NAMALWA (cell line): Measurements from ENCODE around the gene LMX1B.
"Not testable (repeated sequence)": the region's sequence is repeated elsewhere in the genome, so short reads cannot be mapped to it uniquely, and the experiment has no call there.

Experiments
- DNase-seq: peaks from one replicate; pipeline ENCODE4 v3.0.0-alpha.2; 2015; ENCODE audit warnings: low spot score

LMX1B gene

DNA sequence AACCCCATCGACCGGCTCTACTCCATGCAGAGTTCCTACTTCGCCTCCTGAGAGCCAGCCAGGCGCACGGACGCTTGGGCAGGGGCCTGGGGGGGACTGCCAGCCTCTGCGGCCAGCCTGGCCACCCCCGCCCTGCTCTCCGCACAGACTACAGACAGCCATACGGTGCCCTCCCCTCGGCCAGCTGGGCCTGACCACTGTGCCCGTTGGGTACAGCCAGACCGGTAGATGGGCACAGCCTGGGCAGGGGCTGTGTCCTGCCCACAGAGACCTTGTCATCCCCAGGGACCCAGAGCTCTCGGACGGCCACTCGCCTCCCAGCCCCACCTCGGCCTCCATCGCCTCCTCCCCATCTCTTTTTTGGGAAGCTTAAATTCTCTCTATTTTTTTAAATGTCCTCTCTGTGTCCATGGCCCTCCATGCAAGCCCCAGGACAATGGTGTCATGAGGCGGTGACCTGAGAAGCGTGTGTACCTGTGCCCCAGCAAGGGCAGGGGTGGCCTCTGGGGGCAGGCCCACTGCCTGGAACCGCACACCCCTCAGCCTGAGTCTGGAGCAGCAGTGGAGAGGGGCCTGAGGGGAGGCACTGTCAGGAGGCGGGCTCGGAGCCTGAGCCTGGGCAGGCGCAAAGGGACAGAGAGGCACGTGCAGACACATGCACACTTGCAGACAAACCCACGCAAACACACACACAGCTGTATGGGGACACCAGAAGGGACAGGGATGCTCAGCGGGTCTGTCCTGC lies 82.8 kb downstream of the LMX1B start:
- DNase-seq = no peak

DNA sequence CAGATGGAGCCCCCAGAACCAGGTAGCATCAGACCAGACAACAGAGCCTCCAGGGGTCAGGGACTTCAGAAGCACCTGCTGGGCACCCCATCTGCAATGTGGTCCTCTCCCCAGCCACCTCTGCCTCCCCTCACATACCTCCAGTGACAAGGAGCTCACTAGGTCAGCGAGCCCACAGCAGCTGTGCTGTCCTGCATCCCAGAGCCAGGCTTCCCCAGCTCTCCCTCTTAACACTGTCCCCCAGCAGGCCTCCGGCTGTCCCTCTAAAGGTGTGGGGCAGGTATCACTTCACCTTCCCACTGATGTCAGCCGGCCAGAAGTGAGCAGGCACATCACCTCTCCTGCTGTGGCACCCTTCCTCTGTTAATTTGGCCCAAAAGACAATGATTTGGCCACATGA lies 83.6 kb downstream of the LMX1B start:
- DNase-seq = no peak

DNA sequence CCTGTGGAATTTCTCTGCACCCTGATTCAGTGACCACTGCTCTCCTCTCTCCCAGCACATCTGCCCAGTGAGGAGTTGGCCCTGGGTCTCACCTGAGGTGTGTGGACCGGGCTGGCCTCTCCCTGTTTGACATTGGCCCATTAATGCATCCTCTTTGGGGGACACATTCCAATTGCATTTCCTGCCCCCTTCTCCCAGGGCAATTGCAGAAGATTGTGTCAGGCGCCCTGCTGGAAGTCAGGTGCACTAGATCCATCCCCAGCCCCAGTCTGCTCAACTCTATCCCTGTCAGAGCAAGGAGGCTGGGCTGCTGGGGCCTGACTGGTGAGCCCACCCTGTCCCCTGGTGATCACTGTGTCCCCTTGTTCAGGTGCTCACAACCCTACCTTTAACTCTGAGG lies 84.5 kb downstream of the LMX1B start:
- DNase-seq = no peak

DNA sequence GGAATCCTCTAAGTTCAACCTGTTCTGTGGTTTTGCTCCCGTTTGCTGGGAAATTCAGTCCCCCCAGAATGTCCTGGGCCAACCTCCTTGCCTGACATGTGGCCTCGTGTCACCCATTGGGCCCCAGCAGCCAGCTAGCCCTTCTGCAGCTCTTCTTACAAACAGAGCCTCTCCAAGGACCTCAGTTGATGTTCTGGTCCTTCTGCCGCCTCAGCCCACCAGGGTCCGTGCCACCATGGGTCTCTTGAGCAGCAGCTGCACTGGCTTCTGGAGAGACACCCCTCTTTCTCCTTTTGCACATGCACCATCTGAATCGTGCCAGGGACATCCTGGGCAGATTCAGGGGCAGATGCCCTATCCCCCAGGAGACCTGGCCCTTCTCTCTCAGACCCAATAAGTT lies 85.0 kb downstream of the LMX1B start:
- no peak for DNase-seq

DNA sequence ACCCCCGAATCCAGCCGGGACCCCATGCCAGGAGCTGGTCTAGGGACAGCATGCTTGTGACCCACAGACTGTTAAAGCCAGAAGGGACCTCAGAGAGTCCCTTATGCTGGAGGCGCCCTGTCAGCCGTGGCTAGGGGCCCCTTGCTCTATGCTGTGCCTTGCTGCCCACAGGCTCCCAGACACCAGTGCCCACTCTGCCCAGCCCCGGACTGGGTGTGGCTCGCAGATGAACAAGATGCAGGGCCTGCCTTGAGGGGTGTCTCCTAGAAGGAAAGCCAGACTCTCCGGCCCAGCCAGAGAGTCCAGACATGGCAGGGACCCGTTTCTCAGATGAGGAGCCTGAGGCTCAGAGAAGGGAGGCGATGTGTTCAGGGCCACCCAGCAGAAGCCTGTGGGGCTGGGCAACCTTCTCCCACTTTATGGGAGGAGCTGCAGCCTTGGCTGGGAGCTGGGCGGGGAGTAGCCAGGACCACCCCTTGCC lies 85.7 kb downstream of the LMX1B start:
- no peak for DNase-seq

DNA sequence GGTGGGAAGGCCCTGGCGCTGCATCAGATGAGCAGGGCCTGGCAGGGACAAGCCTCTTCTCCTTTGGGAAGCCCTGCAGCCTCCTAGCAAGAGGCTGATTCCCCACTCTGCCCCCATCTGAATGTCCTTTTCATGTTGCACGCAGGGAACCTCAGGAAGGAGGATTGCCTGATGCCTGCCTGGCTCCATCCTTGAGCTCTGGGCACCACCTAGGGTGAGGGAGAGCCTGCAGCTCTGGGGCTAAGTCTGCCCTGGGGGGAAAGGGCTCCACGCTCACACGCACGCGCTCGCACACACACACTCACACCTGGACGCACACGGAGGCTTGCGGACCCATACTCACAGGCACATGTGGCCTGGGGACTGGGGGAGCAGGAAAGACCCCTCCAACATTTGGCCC lies 86.6 kb downstream of the LMX1B start:
- no peak for DNase-seq

DNA sequence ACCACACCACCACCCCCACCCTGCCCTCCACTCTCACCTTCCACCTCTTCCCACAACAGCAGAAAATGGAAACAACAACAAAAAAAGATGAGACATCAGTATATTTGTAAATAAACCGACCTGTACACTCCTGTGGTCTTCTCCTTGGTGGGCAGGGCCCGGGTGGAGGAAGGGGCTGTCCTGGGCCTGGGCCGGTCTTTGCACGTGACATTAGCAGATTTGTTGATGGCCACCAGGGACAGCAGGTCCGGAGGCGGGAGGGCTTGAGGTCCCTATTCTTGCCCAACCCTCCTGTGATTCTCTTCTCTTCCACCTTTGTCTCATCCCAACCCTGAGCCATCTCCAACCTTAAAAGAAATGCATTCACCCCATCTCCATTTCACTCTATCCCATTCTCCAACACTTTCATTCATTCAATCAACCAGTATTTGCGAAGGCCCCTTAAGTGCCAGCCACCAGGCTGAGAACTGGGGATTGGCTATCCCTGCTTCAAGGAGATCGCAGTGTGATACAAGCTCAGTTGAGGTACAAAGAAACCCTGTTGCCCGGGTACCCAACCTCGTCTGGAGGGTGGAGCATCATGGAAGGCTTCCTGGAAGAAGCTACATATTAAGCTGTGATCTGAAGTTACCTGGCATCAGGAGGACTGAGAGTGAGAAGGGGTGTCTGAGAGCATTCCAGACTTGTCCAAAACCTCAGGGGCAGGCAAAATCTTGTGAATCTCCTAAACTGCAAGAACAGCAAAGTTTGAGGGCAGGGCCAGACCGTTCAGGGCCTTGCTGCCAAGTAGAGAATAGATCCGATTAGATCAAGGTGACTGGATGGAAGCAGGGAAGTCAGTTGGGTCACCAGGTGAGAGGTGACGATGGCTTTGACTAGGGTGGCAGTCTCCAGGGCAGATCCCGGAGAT lies 87.4 kb downstream of the LMX1B start:
- DNase-seq = no peak

DNA sequence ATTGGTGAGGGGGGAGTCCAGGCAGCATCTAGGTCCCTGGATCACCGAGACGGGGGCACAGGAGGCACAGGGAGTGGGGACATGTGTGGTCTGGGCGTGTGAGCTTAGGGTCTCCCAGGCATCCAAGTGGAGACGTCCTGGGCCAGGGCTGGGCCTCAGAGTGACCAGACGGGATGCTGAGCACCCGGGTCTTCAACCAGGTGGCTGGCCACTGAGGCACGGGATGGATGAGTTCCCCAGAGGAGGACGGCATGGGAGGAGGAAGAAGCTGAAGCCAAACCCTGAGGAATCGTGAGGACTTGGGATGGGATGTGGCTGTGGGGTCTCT lies 88.0 kb downstream of the LMX1B start:
- DNase-seq = no peak

DNA sequence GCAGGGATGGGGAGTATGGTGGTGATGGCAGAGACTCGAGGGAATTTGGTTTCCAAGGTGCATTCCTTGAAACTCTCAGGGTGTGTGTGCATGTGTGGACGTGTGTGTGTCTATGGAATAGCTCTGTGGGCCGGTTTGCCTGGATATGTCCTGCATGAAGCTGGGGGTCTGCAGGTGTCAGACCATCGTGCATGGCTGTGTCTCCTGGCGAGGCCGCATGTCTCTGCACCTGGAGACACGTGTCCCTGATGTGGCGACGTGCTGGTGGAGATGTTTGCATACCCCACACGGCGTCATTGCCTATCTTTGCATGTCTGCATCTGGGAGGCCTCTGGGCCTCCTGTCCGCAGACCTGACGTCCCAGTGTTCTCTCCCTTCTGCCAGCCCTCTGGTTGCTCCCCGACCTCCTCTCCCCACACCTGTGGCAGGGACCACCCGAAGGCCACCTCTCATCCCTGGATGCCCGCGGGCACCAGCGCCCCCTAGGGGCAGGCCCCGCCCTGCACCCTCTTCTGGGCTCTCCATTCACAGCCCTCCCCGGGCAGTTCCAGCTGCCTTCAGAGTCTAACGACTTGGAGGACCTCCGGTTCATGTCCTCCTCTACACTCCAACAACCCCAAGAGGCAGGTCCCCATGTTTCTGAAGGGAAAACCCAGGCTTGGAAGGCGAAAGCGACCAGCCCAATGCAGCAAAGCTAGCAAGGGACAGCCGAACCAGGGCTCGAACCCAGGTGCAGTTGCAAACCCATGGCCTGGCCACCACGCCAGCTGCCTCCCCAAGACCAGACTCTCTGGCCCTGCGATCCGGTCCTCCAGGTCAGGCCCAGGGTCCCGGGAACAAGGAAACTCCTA lies 88.6 kb downstream of the LMX1B start:
- DNase-seq = peak; percentile 40

DNA sequence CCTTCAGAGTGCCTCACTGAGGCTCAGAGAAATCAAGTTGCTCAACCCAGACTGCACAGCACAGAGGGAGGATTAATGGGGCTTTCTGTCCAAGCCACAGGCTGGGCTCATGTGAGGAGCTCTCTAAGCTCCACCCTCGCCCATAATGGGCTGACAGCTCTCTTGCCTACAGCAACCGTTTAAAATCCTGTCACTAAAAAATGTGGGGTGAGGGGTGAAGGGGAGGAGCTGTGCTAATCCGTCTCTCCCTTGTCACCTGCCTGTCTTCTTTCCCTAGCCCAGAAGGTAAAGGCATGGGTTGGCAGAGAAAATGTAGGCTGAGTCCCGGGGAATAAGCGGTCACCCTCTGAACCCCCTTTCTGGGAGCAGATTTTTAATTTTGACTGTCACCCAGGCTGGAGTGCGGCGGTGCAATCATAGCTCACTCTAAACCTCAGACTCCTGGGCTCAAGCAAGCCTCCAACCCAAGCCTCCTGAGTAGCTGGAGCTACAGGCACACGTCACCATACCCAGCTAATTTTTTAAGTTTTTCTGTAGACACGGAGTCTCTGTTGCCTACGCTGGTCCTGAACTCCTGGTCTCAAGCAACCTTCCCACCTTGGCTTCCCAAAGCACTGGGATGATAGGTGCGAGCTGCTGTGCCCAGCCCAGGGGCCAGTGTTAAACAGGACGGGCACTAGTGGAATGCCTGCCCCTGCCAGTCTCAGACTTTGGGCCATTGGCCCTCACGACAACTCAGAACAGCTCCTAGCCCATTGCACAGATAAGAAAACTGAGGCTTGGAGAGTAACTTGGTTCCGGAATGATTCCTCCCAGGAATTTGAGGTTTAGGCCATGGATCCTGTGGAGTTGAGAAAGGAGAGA lies 89.5 kb downstream of the LMX1B start:
- no peak for DNase-seq

DNA sequence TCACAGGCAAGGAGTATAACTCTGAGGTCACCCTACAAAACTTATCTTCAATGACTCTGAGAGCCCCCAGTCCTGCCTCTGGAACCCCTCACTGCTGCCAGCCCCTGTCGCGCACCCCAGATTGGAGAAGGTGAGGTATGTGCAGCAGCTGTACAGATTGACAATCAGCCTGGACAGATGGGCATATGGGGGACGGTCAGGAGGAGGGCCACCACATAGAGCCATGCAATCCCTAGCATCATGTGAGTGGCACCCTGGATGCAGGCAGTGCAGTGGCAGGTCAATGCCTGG lies 90.1 kb downstream of the LMX1B start:
- DNase-seq = no peak

DNA sequence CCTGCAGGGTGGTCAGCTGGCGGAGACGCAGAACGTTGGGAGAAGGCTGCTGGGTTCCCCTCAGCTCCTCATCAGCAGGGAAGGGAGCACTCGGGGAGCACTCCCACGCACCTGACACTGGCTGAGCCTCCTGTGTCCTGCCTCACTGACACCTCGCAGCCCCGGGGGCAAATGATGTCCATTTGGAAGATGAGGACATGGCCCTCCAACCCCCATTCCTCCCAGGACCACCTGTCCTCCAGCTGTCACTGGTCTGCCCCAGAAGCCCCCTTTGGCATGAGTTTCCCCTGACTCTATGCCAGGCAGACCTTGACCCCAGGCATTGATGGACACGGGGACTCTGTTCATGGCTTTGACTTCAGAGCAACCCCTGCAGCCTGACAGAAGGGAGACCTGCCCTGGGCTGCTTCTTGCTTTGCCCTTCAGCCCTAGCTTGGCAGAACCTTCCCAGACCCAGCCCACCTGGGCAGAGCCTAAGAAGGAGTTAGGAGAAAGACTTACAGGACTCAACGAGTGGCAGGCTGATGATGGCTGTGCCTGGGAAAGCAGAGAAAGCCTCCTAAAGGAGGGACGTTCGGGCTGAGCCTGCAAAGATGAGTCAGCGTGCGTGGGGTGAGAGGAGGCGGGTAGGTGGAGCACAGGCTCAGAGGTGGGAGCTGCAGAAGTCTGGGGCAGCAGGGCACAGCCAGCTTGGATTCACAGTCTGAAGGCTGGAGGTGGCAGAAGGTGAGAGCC lies 90.6 kb downstream of the LMX1B start:
- no peak for DNase-seq

DNA sequence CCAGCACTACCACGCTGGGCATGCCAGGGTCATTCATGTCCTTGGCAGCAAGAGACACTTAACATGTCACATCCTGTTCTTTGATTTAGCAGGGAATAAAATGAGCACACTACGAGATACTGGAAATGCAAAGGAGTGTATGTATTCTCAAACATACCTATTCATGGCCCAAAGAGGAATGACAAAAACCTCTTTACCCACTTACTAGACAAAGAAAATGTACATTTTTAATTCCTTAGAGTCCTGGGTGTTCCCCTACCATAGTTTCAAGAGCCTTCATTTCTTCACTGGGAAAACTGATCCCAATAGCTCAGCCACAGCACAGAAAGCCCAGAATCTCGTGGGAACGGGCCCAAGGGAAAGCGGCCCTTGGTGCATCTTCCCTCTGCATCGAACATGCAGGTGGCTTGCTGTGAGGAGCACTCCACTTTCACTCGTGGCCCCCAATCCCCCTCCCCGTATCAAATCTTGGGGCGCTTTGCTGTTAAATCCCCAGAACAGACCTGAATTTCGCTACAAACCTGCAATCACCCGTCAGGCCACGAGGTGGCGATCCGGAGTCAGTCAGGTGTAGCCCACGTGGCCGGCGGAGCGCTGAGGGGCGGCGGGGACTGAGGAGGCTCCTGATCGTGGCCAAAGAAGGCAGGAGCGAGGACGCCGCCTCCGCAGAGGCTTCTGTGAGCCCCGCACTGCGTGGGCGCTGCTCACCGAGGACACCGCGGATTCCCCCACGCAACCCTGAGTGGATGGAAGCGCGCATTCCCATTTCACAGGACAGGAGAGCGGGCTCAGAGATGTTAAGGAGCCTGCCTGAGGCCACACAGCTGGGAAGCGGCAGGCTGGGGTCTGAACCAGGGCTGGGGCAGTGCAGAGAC lies 91.4 kb downstream of the LMX1B start:
- DNase-seq = peak; percentile 89

DNA sequence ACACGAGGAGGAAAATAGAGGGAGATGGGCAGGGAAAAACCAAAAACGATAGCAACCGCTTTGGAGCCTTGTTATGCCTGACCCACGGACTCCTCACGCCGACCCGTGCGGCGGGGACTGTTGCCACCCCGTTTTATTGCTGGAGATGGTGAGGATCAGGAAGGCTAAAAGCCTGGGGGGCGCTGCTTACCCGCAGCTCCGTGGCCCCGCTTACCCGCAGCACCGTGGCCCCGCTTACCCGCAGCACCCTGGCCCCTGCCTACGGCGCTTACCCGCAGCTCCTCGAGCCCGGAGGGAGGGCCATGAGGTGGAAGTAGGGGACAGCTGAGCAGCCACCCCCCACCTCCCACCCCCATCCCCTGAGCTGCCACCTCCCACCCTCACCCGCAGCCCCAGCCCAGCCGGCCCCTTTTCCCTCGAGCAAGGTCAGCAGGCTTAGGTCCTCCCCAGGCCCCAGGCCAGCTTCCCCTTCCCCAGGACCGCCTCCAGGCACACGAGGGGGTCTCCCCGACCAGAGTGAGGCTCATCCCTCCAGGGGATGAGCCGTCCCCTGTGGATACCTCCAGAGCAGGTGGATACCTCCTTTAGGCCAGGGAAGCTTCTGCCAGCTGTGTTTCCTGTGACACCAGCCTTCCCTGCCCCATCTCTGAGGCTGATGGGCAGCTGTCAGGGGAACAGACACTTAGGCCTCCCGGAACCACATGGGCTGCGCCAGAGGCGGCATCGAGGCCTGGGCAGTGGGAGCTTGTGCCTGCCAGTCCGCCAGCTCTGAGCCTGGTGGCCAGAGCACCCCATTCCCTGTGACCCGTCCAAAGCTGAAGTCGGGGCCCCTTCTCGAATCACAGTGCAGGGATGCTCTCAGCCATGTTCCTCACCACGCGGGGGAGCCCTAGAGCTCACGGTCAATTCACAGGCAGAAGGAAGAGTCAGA lies 92.3 kb downstream of the LMX1B start:
- peak; percentile 84 for DNase-seq

DNA sequence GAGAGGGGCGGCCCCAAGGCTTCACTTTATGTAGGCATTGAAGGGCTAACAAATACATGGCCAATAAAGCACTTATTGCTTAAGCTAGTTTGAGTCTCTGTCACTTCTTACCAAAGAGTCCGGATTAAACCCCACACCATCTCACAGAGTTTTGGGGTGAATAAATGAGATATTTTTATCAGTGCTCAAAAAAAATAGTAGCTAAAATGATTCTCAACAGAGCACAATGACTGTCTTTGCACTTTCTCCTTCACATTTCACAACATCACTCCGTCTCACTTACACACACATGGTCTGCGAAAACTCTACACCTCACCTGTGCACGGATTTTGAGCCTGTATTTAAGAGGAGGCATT lies 92.9 kb downstream of the LMX1B start:
- no peak for DNase-seq

DNA sequence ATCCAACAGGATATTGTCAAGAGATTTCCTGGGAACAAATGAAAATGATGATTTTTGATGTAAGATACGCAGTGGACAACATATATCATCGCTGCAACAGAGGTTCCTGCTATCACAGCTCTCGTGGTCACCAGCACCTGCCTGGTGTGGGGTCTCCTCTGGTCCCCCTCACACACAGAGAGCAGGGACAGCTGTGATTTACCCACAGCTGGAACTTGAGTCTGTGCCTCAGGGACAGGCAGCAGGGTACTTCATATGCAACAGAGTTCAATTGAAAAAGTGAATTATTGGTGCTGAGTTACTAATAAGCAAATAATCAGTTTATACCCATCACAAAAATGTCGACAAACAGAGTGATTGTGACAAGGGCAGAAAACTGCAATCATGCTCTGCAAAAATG lies 93.4 kb downstream of the LMX1B start:
- DNase-seq = no peak

DNA sequence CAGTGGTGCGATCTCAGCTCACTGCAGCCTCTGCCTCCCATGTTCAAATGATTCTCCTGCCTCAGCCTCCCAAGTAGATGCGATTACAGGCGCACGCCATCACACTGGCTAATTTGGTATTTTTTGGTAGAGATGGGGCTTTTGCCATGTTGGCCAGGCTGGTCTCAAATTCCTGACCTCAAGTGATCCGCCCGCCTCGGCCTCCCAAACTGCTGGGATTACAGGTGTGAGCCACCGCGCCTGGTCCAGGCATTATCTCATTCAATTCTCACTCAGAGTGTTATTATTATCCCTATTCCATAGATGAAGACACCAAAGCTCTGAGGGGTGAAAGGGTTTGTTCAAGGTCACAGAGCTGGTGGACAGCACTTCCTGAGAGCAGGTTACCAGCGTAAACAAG lies 94.0 kb downstream of the LMX1B start:
- not testable (repeated sequence) for DNase-seq

DNA sequence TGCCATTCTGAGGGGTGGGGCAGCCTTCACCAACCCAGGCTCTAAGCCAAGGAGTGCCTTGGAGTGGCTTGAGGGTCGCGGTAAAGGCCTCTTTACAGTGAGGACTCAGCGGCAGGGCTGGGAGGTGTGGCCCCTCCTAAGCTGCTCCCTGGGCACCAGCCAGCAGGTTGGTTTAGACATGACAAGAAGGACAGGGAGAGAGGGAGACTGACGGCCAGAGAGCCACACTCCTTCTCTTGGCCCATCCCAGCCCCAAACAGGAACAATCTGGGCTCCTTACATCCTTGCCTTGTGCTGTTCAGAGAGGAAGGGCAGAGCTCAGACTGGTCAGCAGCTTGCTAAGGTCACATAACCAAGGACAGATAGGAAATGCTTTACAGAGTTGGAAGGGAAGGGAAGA lies 94.5 kb downstream of the LMX1B start:
- no peak for DNase-seq

DNA sequence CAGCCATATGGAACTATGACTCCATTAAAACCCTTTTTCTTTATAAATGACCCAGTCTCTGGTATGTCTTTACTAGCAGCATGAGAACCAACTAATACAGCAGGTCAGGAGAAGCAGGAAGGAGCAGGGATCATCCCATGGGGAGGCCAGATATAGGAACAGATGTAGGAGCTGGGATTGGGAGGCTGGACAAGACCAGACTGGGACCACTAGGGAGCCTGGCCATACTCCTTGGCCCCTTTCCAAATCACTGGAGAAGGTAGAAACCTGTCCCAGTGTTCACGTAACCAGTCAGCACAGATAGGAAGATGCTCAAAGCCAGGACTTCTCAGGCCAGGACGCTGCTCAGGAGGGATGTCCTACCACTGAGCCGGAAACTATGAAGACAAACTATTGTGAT lies 95.5 kb downstream of the LMX1B start:
- no peak for DNase-seq
